DND-41 (cell line): ENCODE measurements around the gene OSCP1.

ENCODE experiments used
- CTCF ChIP-seq: IDR thresholded peaks from 2 replicates; pipeline ENCODE4 v1.5.1; 2012; ENCODE audit warnings: borderline replicate concordance, low read length, moderate library complexity, mild to moderate bottlenecking; ENCODE audit not compliant: poor library complexity, severe bottlenecking; ENCODE audit errors: extremely low read depth
- EZH2 ChIP-seq: IDR thresholded peaks from 3 replicates; pipeline ENCODE4 v1.6.1; 2012; ENCODE audit warnings: borderline replicate concordance, low read depth, mild to moderate bottlenecking, moderate library complexity, low read length, inconsistent platforms; ENCODE audit not compliant: severe bottlenecking

DNA sequence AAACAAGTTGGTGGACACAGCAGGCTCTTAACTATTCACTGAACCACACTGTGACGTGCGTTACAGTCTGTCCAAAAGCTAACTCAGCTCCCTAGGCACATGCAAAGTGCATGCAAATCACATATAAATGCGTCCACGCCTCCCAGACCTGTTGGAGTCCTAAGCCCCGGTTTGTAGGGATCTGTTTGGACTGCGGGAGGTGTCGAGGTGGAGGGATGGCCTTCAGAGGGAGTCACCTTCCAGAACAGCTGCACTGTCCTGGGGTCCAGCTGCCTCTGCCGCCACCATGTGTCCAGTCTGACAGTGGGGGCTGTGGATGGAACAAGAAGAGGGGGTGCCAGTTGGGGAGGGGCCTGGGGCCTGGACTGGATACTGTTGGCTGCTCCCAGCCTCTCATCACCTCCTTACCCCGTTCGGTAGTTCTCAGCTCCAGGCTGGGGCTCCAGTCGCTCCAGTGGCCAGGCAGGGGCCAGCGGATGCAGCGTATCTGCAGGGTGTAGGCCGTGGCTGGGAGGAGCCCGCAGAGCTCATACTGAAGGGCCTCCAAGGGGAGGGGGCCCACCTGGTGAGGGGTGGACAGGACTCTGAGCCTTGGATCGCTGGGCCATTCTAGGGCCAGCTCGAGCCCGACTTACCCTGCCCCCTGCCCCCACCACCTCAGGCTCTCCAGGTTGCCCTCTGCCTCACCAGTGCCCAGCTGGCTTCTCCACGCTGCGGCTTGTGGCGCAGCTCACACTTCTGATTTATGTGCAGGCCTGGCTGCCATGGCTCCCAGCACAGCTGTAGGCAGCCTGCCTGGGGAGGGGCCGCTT, 21.8 kb upstream of the OSCP1 start:
- TF ChIP-seq CTCF (no peak), EZH2 (no peak)
